Pancreas (tissue), 10 donors: Measurements from ENCODE around the gene SORT1. TPM values are rescaled to one million over a fixed set of nuclear protein-coding genes. Genes with fewer than 3 reads are reported as not detected.

Experiments used
- ATAC-seq, 4 donors: fragments of 200-7000 bp; cut with Tn5 transposase; one replicate each; pipeline versions ENCODE4 v1.8.0 to v1.9.1; 2020; ENCODE audit warnings: mild to moderate bottlenecking in 4 of 4, moderate library complexity in 4 of 4
- DNase-seq, 6 donors: peaks; one replicate each; pipeline ENCODE4 v3.0.0-alpha.2; 2020
- FAIRE-seq: peaks from 2 replicates; lab custom pipeline; 2012; peaks lifted over from hg19 to GRCh38; lab: Jason Lieb, UNC
- H3K27ac ChIP-seq, 4 donors: fragments of 200-600 bp; sonication (generic); 1 replicate in 3 of 4; 2 replicates in 1 of 4; pipeline versions ENCODE4 v1.5.0 to v1.8.0; 2020
- H3K27me3 ChIP-seq, 4 donors: fragments of 200-600 bp; one replicate each; pipeline ENCODE4 v1.8.0; 2021
- H3K36me3 ChIP-seq, 3 donors: fragments of 200-600 bp; sonication (generic) in 1 of 3; one replicate each; pipeline versions ENCODE4 v1.5.0 to v1.8.0; 2020 to 2021
- H3K4me1 ChIP-seq, 3 donors: fragments of 200-600 bp; one replicate each; pipeline ENCODE4 v1.8.0; 2021
- H3K4me3 ChIP-seq, 4 donors: fragments of 200-600 bp; sonication (generic) in 2 of 4; one replicate each; pipeline versions ENCODE4 v1.5.0 to v1.8.0; 2020 to 2021
- H3K9me3 ChIP-seq, 4 donors: fragments of 200-600 bp; one replicate each; pipeline ENCODE4 v1.8.0; 2021
- CTCF ChIP-seq, 4 donors: fragments of 200-600 bp; sonication (generic) in 3 of 4; IDR thresholded peaks; one replicate each; pipeline versions ENCODE4 v1.5.0 to v1.8.0; 2021; ENCODE audit warnings: antibody characterized with exemption in 4 of 4
- WGBS, 2 donors: extraction: QIAGEN DNeasy Blood & Tissue Kit; methylation state at CpG; one replicate each; pipeline ENCODE4 v1.1.7; 2013; 5-methylcytosine and 5-hydroxymethylcytosine counted together
- intact Hi-C, 3 donors: fragments of 100-400 bp; cut with DNase I; formaldehyde crosslinking; loops; one replicate each; pipeline versions ENCODE4 v1.11.1 to v1.14.2; 2022
- polyA plus RNA-seq, 2 donors: library from polyadenylated mRNA; stranded (reverse); fragments of 200-250 nt; gene quantifications; one replicate each; pipeline ENCODE4 v1.2.3, GENCODE V29; 2013
- total RNA-seq, 6 donors: library from RNA; stranded (reverse); fragmentation: NEBNext Ultra II Directional in 4 of 6; extraction: Animal tissue kit (Norgen Biotek cat#: 25700) in 4 of 6; gene quantifications; one replicate each; pipeline versions ENCODE4 v1.2.1 to v1.2.4, GENCODE V29; 2021 to 2023
- donor health status: healthy with polysubstance abuse.
- donor health status: DM: no; HTN: no; CAD: no; lungs with moderate emphysema.
- donor health status: DM: no; HTN: no; CAD: no.
- donor health status: control.
- donor health status: control.
- donor health status: Bipolar disorder and iron deficiency.
- donor health status: DM: yes; HTN: yes; CAD: no.
- donor health status: DM: no; HTN: no; CAD: no.
- donor health status: DM: no; HTN: no; CAD: no.
- donor health status: DM: yes; HTN: yes; CAD: no.

The SORT1 gene
- total and polyA plus RNA-seq, 8 donors = 10.4 to 60.7 (median 25.1) TPM

DNA sequence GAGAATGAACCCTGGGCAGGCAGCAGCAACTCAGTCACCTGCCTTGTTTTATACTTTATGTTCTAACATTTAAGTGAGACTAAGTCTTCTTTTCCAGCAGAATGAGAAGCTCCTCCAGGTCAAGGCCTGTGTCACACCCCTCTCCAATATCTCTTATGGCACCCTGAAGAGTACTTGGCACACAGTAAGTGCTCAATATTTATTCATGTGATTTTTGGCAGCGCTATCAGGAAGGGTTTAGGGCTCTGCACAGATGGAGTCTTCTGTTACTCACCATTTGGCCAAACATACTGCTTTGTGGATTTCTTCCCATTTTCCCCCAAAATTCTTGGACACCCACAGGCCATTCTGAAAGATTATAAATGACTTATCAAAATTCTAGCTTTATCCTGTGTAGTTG is 47.1 kb downstream of the SORT1 start:
- Histone ChIP-seq H3K9me3 (no peaks in the 10 kb centered on the region), H3K27me3 (no peaks in the 10 kb centered on the region), H3K4me3 (no peak overlapping the region), H3K4me1 (no peaks in the 10 kb centered on the region), H3K36me3 (peaks cover 0 to 5% (median 0%) of the 10 kb centered on the region in 3 donors), H3K27ac (no peak overlapping the region)
- FAIRE-seq (no peak), ATAC-seq (no peak), DNase-seq (no peak)
- no peak for TF ChIP-seq CTCF (IDR thresholded peaks at IDR 0.05)
- WGBS, 2 donors = 72% methylated on average over 1 of the region's 1 CpG
- intact Hi-C loops = no loop called here

DNA sequence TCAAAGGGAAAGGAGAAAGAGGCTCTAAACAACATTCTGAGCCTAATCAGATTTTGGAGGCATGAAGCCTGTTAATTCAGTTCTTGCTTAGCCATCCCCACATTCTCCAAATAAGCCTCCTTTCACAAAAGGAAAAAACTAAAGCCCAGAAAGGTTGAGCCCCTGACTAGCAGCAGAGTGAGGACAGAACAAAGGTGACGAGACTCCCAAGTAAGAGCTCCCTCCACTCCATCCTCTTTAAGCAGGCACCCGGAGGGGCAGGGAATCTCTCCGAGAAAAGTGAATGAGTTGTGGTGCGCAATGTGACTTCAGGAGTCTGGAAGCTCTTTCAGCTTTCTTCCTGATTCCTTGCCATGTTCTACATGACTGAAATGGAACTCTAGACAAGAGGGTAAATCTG is 47.5 kb downstream of the SORT1 start:
- H3K4me3 ChIP-seq = no peak overlapping the region
- 94 to 97% methylated on average over 4 of the region's 4 CpGs for WGBS, 2 donors
- peaks cover 0 to 5% (median 0%) of the 10 kb centered on the region in 3 donors for H3K36me3 ChIP-seq
- TF ChIP-seq CTCF (IDR thresholded peaks at IDR 0.05) = no peak
- H3K27ac ChIP-seq = no peak overlapping the region
- ATAC-seq = no peak
- FAIRE-seq = no peak
- intact Hi-C loops = no loop called here
- H3K27me3 ChIP-seq = no peaks in the 10 kb centered on the region
- H3K4me1 ChIP-seq = no peaks in the 10 kb centered on the region
- H3K9me3 ChIP-seq = no peaks in the 10 kb centered on the region
- no peak for DNase-seq

DNA sequence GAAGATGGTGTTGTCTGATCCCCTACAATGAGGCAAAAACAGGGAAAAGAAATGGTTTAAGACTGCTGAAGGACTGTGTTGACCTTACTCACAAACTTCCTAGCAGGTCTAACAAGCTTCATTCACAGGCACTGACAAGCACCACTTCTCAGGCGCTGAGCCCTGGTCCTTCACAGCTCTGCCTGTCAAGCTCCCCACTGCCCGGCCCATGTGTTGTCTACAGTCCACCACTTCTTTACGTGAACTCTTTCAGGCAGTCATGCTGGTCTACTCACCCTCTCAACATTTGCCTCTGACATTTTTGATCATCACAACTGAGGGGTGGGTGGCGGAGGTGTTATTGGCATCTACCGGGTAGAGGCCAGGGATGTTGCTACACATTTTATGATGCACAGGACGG is 50.2 kb downstream of the SORT1 start:
- intact Hi-C loops = no loop called here

GRCh38 chr1:109341944-109342930 is 55.5 kb downstream of the SORT1 start:
- intact Hi-C loops = no loop called here
- no peak for DNase-seq
- Histone ChIP-seq H3K4me1 (no peaks in the 10 kb centered on the region), H3K36me3 (peaks cover 0 to 18% (median 4%) of the 10 kb centered on the region in 3 donors), H3K4me3 (no peak overlapping the region), H3K27ac (no peak overlapping the region), H3K9me3 (no peaks in the 10 kb centered on the region), H3K27me3 (no peaks in the 10 kb centered on the region)
- FAIRE-seq = no peak
- ATAC-seq = no peak
- no peak for TF ChIP-seq CTCF (IDR thresholded peaks at IDR 0.05)
- WGBS, 2 donors = 53 to 58% methylated on average over 9 of the region's 9 CpGs

More for the DNA sequence above, 50.2 kb downstream of the SORT1 start:
- ATAC-seq (no peak), DNase-seq (no peak), FAIRE-seq (no peak)
- peaks cover 0 to 4% (median 0%) of the 10 kb centered on the region in 3 donors for H3K36me3 ChIP-seq
- H3K27me3 ChIP-seq = no peaks in the 10 kb centered on the region
- no peaks in the 10 kb centered on the region for H3K9me3 ChIP-seq
- no peak overlapping the region for H3K4me3 ChIP-seq
- WGBS, 2 donors = 95 to 96% methylated on average over 6 of the region's 6 CpGs
- H3K4me1 ChIP-seq = no peaks in the 10 kb centered on the region
- TF ChIP-seq CTCF (IDR thresholded peaks at IDR 0.05) = no peak
- H3K27ac ChIP-seq = no peak overlapping the region

DNA sequence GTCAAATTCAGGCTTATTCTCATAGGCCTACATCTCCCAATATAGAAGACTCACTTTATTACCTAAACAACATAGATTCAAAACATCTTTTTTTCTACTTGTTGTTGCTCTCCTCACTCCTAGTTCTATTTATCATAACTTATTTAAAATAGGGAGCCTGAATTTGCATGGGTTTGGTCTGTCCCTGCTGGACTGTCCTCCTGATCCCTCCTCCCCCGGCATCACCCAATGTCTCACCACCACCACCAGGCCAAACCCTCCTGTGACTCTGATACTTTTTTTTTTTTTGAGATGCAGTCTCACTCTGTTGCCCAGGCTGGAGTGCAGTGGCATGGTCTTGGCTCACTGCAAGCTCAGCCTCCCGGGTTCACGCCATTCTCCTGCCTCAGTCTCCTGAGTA is 59.1 kb downstream of the SORT1 start:
- Histone ChIP-seq H3K9me3 (no peaks in the 10 kb centered on the region), H3K36me3 (peaks cover 0 to 29% (median 8%) of the 10 kb centered on the region in 3 donors), H3K27ac (no peak overlapping the region), H3K4me1 (no peaks in the 10 kb centered on the region), H3K4me3 (no peak overlapping the region), H3K27me3 (no peaks in the 10 kb centered on the region)
- ATAC-seq (no peak), DNase-seq (no peak), FAIRE-seq (no peak)
- no peak for TF ChIP-seq CTCF (IDR thresholded peaks at IDR 0.05)
- WGBS, 2 donors = 96 to 98% methylated on average over 3 of the region's 3 CpGs
- intact Hi-C loops = no loop called here
